HG03135 (cell line): ENCODE results near the gene WDR18.

Source experiments
- ATAC-seq: cut with Tn5 transposase; IDR thresholded peaks from one replicate; pipeline ENCODE4 v1.9.1; 2021; ENCODE audit warnings: mild to moderate bottlenecking, moderate library complexity; ENCODE audit not compliant: unreplicated experiment

WDR18 gene

GRCh38 chr19:991174-991931, 7.2 kb downstream of the WDR18 start:
- no peak for ATAC-seq

GRCh38 chr19:991932-992669, 8.0 kb downstream of the WDR18 start:
- no peak for ATAC-seq

- ATAC-seq, result no peak
These were observed 8.5 kb downstream of the WDR18 start for GRCh38 chr19:992670-993055.

- no peak for ATAC-seq
These were observed 9.3 kb downstream of the WDR18 start for GRCh38 chr19:993361-993830.

GRCh38 chr19:993831-994393, 9.8 kb downstream of the WDR18 start:
- ATAC-seq, result no peak

GRCh38 chr19:994516-994915, 10.4 kb downstream of the WDR18 start:
- ATAC-seq, result no peak

- no peak for ATAC-seq
These were observed 11.1 kb downstream of the WDR18 start for GRCh38 chr19:995051-995827.

- ATAC-seq, result no peak
These were observed 12.1 kb downstream of the WDR18 start for GRCh38 chr19:996051-996838.

DNA sequence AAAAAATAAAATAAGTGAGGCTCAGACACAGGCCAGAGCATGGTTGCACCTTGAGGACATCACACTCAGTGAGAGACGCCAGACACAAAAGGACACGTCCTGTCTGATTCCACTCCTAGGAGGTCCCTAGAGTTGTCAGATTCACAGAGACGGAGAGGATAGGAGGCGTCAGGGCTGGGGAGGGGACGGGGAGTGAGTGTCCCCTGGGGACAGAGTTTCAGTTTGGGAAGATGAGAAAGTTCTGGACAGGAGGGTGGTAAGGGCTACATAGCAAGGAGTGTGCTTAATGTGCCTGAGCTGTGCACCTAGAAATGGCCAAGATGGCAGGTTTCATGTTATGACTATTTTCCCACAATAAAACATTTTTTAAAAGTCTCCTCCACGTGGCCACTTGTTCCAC, 13.9 kb downstream of the WDR18 start:
- no peak for ATAC-seq

GRCh38 chr19:999379-999719, 15.2 kb downstream of the WDR18 start:
- no peak for ATAC-seq

- ATAC-seq, result no peak
These were observed 15.9 kb downstream of the WDR18 start, which contains the start of gene GRIN3B for GRCh38 chr19:1000095-1000494. TSS of gene GRIN3B (plus strand) at chr19:1000419. CDS start at chr19:1000438, 19 bp downstream.

DNA sequence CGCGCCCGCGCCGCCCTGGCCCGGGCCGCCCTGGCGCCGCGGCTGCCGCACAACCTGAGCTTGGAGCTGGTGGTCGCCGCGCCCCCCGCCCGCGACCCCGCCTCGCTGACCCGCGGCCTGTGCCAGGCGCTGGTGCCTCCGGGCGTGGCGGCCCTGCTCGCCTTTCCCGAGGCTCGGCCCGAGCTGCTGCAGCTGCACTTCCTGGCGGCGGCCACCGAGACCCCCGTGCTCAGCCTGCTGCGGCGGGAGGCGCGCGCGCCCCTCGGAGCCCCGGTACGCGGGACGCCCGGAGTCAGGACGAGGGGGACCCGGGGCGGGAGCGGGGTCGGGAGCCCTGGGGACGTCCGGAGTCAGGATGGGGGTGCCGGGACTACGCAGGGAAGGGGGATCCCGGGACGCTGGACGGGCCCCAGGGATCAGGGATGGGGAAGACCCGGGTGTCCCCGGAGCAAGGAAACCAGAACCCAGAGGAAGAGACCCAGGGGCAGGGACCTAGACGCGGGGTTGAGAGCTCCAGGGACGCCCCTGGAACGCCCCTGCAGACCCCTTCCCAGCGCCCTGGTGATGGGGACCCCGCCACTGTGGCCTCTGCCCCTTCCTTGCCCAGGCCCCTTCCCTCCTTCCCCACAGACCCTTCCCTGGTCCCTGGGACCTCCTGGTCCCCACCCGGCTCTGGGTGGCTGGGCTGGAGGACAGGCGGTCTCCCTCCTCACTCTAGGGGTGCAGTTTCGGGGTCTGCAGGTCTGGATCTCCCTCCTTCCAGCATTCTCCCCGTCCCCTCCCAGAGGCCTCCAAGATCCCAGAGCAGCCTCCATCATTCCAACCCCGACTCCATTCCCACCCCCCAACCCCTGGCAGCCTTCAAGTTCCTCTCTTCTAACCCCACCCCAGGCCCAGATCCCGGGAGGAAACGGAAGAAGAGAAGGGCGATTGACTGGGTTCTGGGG, 16.7 kb downstream of the WDR18 start:
- no peak for ATAC-seq

- ATAC-seq, result no peak
These were observed 17.5 kb downstream of the WDR18 start for GRCh38 chr19:1001538-1002166.

- ATAC-seq, result no peak
These were observed 18.5 kb downstream of the WDR18 start for GRCh38 chr19:1002600-1002999.

DNA sequence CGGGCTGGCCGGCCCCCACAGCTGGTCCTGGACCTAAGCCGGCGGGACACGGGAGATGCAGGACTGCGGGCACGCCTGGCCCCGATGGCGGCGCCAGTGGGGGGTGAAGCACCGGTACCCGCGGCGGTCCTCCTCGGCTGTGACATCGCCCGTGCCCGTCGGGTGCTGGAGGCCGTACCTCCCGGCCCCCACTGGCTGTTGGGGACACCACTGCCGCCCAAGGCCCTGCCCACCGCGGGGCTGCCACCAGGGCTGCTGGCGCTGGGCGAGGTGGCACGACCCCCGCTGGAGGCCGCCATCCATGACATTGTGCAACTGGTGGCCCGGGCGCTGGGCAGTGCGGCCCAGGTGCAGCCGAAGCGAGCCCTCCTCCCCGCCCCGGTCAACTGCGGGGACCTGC, 19.1 kb downstream of the WDR18 start:
- ATAC-seq, result no peak

DNA sequence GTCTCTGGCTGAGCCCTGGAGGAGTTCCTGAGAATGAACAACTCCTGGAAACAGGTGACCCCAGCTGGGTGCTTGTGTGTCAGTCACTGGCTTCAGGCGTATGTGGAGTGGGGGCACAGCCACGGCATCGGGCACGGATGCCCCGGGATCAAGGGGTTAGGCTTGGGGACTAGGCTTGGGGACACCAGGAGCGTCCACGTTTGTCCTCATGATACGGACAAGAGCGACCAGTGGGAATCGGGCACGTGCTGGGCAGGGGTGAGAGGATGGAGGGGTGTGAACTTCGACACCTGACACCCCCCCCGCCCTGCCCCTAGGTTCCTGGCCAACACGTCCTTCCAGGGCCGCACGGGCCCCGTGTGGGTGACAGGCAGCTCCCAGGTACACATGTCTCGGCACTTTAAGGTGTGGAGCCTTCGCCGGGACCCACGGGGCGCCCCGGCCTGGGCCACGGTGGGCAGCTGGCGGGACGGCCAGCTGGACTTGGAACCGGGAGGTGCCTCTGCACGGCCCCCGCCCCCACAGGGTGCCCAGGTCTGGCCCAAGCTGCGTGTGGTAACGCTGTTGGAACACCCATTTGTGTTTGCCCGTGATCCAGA, 20.2 kb downstream of the WDR18 start:
- no peak for ATAC-seq

- no peak for ATAC-seq
These were observed 20.9 kb downstream of the WDR18 start for GRCh38 chr19:1004803-1005664.
